HG03342 (cell line): ENCODE results near the gene GALNT17.

Experiments
- ATAC-seq: cut with Tn5 transposase; IDR thresholded peaks from one replicate; pipeline ENCODE4 v1.9.1; 2021; ENCODE audit warnings: mild to moderate bottlenecking, moderate library complexity; ENCODE audit not compliant: unreplicated experiment

GALNT17 gene

DNA sequence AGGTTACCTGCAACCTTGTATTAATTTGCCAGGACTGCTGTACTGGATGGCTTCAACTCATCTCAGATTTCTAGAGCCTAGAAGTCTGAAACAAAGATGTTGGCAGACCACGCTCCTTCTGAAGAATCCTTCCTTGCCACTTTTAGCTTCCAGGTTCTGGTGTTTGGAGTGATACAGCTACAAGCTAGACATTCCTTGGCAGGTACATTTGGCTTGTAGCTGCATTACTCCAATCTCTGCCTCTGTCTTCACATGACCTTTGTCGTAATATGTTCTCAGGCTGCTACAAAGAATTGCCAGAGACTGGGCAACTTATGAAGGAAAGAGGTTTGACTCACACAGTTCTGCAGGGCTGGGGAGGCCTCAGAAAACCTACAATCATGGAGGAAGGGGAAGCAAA lies 146.3 kb downstream of the GALNT17 start:
- no peak for ATAC-seq

DNA sequence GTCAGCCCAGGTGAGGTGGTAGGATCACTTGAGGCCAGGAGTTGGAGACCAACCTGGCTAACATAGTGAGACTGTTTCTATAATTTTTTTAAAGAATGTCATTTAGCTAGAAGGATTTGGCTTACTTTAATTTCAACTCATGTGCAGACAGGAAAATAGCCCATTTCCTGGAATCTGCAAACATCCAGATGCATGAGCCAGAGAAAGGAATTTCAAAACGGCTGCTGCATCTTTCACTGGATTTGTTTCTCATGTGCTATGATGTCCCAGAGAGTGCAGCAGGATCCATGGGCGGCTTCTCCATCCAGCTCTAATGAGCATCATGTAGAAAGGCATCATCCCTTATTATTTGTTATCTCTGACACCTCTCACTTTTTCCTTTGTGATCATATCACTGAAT lies 149.3 kb downstream of the GALNT17 start:
- no peak for ATAC-seq

DNA sequence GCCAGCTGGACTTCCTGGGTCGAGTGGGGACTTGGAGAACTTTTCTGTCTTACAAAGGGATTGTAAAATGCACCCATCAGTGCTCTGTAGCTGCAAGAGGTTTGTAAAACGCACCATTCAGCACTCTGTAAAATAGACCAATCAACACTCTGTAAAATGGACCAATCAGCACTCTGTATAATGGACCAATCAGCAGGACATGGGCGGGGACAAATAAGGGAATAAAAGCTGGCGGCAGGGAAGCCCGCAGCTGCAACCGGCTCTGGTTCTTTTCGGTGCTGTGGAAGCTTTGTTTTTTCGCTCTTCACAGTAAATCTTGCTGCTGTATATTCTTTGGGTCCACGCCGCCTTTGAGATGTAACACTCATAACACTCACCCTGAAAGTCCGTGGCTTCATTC lies 151.9 kb downstream of the GALNT17 start:
- no peak for ATAC-seq

DNA sequence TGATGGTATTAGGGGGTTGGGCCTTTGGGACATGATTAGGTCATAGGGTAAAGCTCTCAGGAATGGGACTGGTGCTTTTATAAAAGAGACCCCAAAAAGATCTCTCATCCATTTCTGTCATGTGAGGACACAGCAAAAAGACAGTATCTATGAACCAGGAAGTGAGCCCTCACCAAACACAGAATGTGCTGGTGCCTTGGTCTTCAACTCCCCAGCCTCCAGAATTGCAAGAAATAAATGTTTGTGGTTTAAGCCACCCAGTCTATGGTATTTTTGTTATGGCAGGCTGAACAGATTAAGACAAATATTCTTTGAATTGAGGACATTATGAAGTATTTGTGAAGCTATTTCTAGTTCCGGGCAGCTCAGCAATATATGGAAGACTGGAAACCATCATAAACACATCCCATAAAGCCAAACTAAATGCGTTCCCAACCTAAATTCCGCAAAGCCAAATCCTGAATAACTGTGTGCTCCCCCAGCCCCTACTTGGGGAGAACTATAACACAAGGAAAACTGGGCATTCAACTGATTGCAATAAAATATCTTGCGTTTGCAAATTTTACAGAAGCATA lies 153.7 kb downstream of the GALNT17 start:
- ATAC-seq = no peak

DNA sequence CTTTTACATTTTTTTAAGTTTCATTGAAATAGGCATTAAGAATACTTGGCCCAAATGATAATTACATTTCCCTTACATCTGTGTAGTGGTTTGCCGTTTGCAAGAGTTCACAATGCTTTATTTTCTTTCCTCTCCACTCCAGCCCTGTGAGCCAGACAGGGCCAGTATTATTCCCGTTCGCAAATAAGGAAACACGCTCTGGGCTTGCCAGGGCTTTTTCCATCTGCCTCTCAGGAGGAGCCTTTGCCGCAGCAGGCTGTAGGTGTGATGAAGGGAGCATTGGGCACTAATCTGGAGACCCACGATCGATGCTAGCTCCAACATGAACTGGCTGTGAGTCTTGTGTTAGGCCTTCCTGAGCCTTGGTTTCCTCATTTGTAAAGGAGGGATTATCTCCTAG lies 154.4 kb downstream of the GALNT17 start:
- no peak for ATAC-seq

GRCh38 chr7:71286924-71287323 lies 155.0 kb downstream of the GALNT17 start:
- no peak for ATAC-seq

GRCh38 chr7:71290452-71290851 lies 158.5 kb downstream of the GALNT17 start:
- no peak for ATAC-seq

- no peak for ATAC-seq
These were observed 166.4 kb downstream of the GALNT17 start for GRCh38 chr7:71298378-71298777.

- ATAC-seq = no peak
These were observed 168.1 kb downstream of the GALNT17 start for GRCh38 chr7:71300086-71300485.

GRCh38 chr7:71300603-71301002 lies 168.7 kb downstream of the GALNT17 start:
- ATAC-seq = no peak

GRCh38 chr7:71301167-71301566 lies 169.2 kb downstream of the GALNT17 start:
- no peak for ATAC-seq

DNA sequence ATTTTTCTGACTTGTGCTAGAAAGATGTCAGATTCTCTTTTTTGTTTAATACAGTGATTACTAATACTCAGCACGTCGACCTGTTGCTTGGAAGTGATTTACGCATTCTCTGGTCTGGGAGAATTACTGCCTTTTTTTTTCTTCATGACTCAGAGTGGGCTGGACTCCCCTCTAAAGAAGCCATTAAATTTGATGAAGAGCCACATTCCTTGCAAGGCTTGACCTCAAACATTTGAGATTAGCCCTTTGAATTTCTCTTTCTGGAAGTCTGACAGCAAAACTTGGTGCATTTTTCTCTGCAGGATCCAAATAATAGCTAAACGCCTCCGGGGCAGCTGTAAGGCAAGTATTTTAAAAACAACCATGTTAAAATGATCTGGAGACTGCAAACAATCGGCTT lies 171.6 kb downstream of the GALNT17 start:
- ATAC-seq = no peak

- ATAC-seq = no peak
These were observed 176.2 kb downstream of the GALNT17 start for GRCh38 chr7:71308096-71308495.

- ATAC-seq = no peak
These were observed 179.6 kb downstream of the GALNT17 start for GRCh38 chr7:71311576-71311975.

DNA sequence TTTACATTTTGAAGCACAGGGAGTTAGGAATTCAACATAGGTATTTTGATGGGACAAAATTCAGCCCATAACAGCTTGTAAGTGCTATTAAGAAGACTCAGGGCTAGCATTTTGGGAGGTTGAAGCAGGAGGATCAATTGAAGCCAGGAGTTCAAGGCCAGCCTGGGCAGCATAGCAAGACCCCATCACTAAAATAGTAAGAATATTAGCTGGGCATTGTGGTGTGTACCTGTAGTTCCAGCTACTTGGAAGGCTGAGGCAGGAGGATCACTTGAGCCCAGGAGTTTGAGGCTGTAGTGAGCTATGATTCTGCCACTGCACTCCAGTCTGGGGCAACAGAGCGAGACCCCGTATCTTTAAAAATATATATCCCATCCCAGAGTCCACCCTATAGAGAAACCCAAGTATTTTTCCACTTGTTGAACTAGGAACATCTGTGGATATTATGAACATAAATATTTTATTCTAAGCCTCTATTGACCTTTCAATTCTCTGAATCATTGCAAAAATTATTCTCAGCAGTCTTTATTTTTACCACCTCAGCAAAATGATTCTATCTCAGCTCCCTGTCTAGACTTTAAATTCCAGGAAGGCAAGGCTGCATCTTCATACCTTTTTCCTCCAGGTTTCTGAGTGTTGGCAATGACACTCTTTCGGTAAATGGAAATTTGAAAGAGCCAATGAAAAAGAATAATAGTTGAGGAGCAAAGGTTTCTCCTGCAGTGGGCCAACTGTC lies 181.0 kb downstream of the GALNT17 start:
- no peak for ATAC-seq

- ATAC-seq = no peak
These were observed 181.6 kb downstream of the GALNT17 start for GRCh38 chr7:71313553-71313952.

GRCh38 chr7:71320916-71321315 lies 189.0 kb downstream of the GALNT17 start:
- no peak for ATAC-seq

DNA sequence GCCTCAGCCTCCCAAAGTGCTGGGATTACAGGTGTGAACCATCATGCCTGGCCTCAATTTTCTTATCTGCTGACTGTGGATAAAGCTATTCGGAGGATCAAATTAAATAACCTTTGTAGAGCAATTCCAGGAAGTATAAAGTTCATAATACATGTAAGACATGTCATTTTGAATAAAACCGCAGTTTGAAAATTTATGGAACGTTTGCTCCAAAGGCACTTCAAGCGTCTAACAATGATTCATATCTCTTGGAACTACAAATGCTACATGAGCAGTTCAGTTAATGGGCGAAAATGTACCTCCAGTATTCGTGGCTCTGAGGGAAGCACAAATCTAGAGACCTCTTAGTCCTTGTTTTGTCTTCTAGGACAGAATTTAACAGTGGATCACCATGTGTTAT lies 190.3 kb downstream of the GALNT17 start:
- no peak for ATAC-seq

DNA sequence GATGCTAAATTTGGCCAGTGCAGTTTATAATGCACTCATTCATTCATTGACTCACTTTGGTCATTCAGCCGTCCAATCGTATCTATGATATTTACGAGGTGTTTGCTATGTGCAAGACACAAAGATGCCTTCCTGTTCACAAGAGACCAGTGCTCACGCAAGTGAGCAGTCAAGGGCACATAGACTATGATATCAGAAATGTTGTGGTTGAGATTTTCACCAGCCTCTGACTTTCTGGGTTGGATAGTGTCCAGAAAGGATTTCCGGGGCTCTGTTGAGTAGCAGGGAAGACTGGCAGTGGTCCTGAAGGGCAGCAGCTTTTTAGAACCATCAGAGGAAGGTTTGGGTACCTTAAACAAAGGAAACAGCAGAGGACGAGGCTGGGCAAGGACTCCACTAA lies 191.8 kb downstream of the GALNT17 start:
- no peak for ATAC-seq

- ATAC-seq = no peak
These were observed 193.2 kb downstream of the GALNT17 start for GRCh38 chr7:71325151-71325550.

- no peak for ATAC-seq
These were observed 194.7 kb downstream of the GALNT17 start for GRCh38 chr7:71326595-71326994.

GRCh38 chr7:71327946-71328345 lies 196.0 kb downstream of the GALNT17 start:
- no peak for ATAC-seq
